ENCODE results near the gene CARD9. TPM values are rescaled to one million over a fixed set of nuclear protein-coding genes. Genes with fewer than 3 reads are reported as not detected.

CARD9 gene
- total RNA-seq (2022) (1.2 and 1.6 TPM in 2 replicates), Bru-seq, nascent RNA (percentile 22 among the genes with signal in this experiment), BruChase-seq, experiment 1, labeled RNA remaining after a 6-hour chase (percentile 35 among the genes with signal in this experiment), BruChase-seq, experiment 2, labeled RNA remaining after a 2-hour chase (percentile 39 among the genes with signal in this experiment)
- long read RNA-seq, partial matches to known transcripts, result 4 of 4 reads
- long read RNA-seq, other reads (novel, unspliced or antisense), result 0 of 4 reads

GRCh38 chr9:136373300-136374182 lies at the start of gene CARD9:
Gene CARD9, minus strand, starts transcription at chr9:136373669. Its CDS starts 1,591 bp downstream, at chr9:136372078.
- no peaks in the 10 kb centered on the region for H3K27me3 Mint-ChIP-seq (ENCODE audit: unreplicated experiment)

GRCh38 chr9:136422876-136423275 lies 49.4 kb upstream of the CARD9 start:
- DNase-seq, result no peak
- intact Hi-C loops (cut with micrococcal nuclease; ENCODE audit: unreplicated experiment), result no loop called here
- no TSS peak for BruUV-seq (replicated peaks)
- TF ChIP-seq CTCF (IDR thresholded peaks at IDR 0.05; ENCODE audit: unreplicated experiment), result no peak
- no peaks in the 10 kb centered on the region for H3K9me3 Mint-ChIP-seq (ENCODE audit: low read depth, unreplicated experiment)
- H3K27ac Mint-ChIP-seq (ENCODE audit: unreplicated experiment), result no peak overlapping the region
- peaks cover 37% of the 10 kb centered on the region for H3K36me3 Mint-ChIP-seq (ENCODE audit: insufficient read depth, unreplicated experiment)
- no peak overlapping the region for H3K4me3 Mint-ChIP-seq (ENCODE audit: low read depth, unreplicated experiment)
- H3K4me1 Mint-ChIP-seq (ENCODE audit: low read depth, unreplicated experiment), result no peaks in the 10 kb centered on the region
- CTCF ChIA-PET, result no interaction called here
- no peaks in the 10 kb centered on the region for H3K27me3 Mint-ChIP-seq (ENCODE audit: unreplicated experiment)

More at GRCh38 chr9:136373300-136374182, at the start of gene CARD9:
- H3K4me1 Mint-ChIP-seq (ENCODE audit: low read depth, unreplicated experiment), result no peaks in the 10 kb centered on the region
- no peak for TF ChIP-seq CTCF (IDR thresholded peaks at IDR 0.05; ENCODE audit: unreplicated experiment)
- no peaks in the 10 kb centered on the region for H3K36me3 Mint-ChIP-seq (ENCODE audit: insufficient read depth, unreplicated experiment)
- BruUV-seq (replicated peaks), result no TSS peak
- intact Hi-C loops (cut with micrococcal nuclease; ENCODE audit: unreplicated experiment), result loop anchor here (2.0 kb wide), 1 partner anchor 35 kb away; no protein-coding TSS in a partner anchor
- DNase-seq, result no peak
- H3K4me3 Mint-ChIP-seq (ENCODE audit: low read depth, unreplicated experiment), result peak within 1 kb of the TSS; percentile 26
- peak within 1 kb of the TSS; percentile 52 for H3K27ac Mint-ChIP-seq (ENCODE audit: unreplicated experiment)
- no peaks in the 10 kb centered on the region for H3K9me3 Mint-ChIP-seq (ENCODE audit: low read depth, unreplicated experiment)
- CTCF ChIA-PET, result interaction anchor here (1.5 kb wide), 1 partner anchor 11 kb away, joined by 6 read pairs; no protein-coding TSS in a partner anchor

- no TSS peak for BruUV-seq (replicated peaks)
- Mint-ChIP-seq H3K27ac (ENCODE audit: unreplicated experiment) (no peak overlapping the region), H3K36me3 (ENCODE audit: insufficient read depth, unreplicated experiment) (peaks cover 33% of the 10 kb centered on the region), H3K9me3 (ENCODE audit: low read depth, unreplicated experiment) (no peaks in the 10 kb centered on the region), H3K27me3 (ENCODE audit: unreplicated experiment) (no peaks in the 10 kb centered on the region), H3K4me3 (ENCODE audit: low read depth, unreplicated experiment) (no peak overlapping the region), H3K4me1 (ENCODE audit: low read depth, unreplicated experiment) (no peaks in the 10 kb centered on the region)
- no peak for DNase-seq
- intact Hi-C loops (cut with micrococcal nuclease; ENCODE audit: unreplicated experiment), result no loop called here
- TF ChIP-seq CTCF (IDR thresholded peaks at IDR 0.05; ENCODE audit: unreplicated experiment), result no peak
- CTCF ChIA-PET, result no interaction called here
Measured at GRCh38 chr9:136421791-136422190, 48.3 kb upstream of the CARD9 start.

- H3K9me3 Mint-ChIP-seq (ENCODE audit: low read depth, unreplicated experiment), result no peaks in the 10 kb centered on the region
- CTCF ChIA-PET, result no interaction called here
- H3K4me1 Mint-ChIP-seq (ENCODE audit: low read depth, unreplicated experiment), result no peaks in the 10 kb centered on the region
- H3K27me3 Mint-ChIP-seq (ENCODE audit: unreplicated experiment), result no peaks in the 10 kb centered on the region
- no peak overlapping the region for H3K27ac Mint-ChIP-seq (ENCODE audit: unreplicated experiment)
- DNase-seq, result no peak
- H3K36me3 Mint-ChIP-seq (ENCODE audit: insufficient read depth, unreplicated experiment), result peaks cover 27% of the 10 kb centered on the region
- H3K4me3 Mint-ChIP-seq (ENCODE audit: low read depth, unreplicated experiment), result no peak overlapping the region
- TF ChIP-seq CTCF (IDR thresholded peaks at IDR 0.05; ENCODE audit: unreplicated experiment), result no peak
- BruUV-seq (replicated peaks), result no TSS peak
- intact Hi-C loops (cut with micrococcal nuclease; ENCODE audit: unreplicated experiment), result no loop called here
Measured at GRCh38 chr9:136419092-136419420, 45.6 kb upstream of the CARD9 start.
